H1 (cell line): ENCODE data around the gene PELO. TPM values are rescaled to one million over a fixed set of nuclear protein-coding genes. Genes with fewer than 3 reads are reported as not detected.

ENCODE experiments used
- CTCF ChIA-PET: fragments of 300-600 bp; sonication (Branson Sonifier 250); formaldehyde crosslinking; loops from one replicate; lab custom pipeline; 2021; ENCODE audit not compliant: partially characterized antibody; lab: Charles Lee
- POLR2A ChIA-PET: fragments of 300-600 bp; sonication (Branson Sonifier 250); formaldehyde crosslinking; loops from one replicate; lab custom pipeline; 2021; ENCODE audit warnings: inconsistent platforms; ENCODE audit not compliant: partially characterized antibody; lab: Charles Lee
- DNase-seq, 2 experiments: peaks; one replicate each; pipeline versions ENCODE4 v3.0.0 to v3.0.0-alpha.2; 2010 to 2022; ENCODE audit warnings: low spot score in 2 of 2, low read depth in 1 of 2, mixed read lengths in 1 of 2
- FAIRE-seq: peaks from 2 replicates; lab custom pipeline; 2011; peaks lifted over from hg19 to GRCh38; lab: Jason Lieb, UNC
- H2AFZ ChIP-seq: 2 replicates; pipeline ENCODE4 v1.8.1; 2012; ENCODE audit warnings: low read length, inconsistent platforms
- H2AK5ac ChIP-seq: 2 replicates; pipeline ENCODE4 v1.6.1; 2013; ENCODE audit warnings: low read depth, low read length
- H2BK120ac ChIP-seq: replicated peaks from 2 replicates; pipeline ENCODE3; 2013; ENCODE audit warnings: low read depth, low read length, inconsistent platforms
- H2BK12ac ChIP-seq: 2 replicates; pipeline ENCODE4 v1.6.1; 2013; ENCODE audit warnings: low read depth, low read length
- H2BK15ac ChIP-seq: 2 replicates; pipeline ENCODE4 v1.6.1; 2013; ENCODE audit warnings: low read length
- H2BK20ac ChIP-seq: 2 replicates; pipeline ENCODE4 v1.6.1; 2013; ENCODE audit warnings: low read length
- H2BK5ac ChIP-seq: 2 replicates; pipeline ENCODE4 v1.6.1; 2013; ENCODE audit warnings: low read depth, low read length
- H3K14ac ChIP-seq: 2 replicates; pipeline ENCODE4 v1.6.1; 2013; ENCODE audit warnings: inconsistent platforms; ENCODE audit not compliant: insufficient read length
- H3K18ac ChIP-seq: 2 replicates; pipeline ENCODE4 v1.6.1; 2013; ENCODE audit warnings: low read length; ENCODE audit errors: extremely low read depth
- H3K23ac ChIP-seq: 2 replicates; pipeline ENCODE4 v1.6.1; 2013; ENCODE audit warnings: inconsistent platforms; ENCODE audit not compliant: insufficient read length
- H3K23me2 ChIP-seq: 2 replicates; pipeline ENCODE4 v1.6.1; 2013; ENCODE audit warnings: low read depth, low read length
- H3K27ac ChIP-seq: 2 replicates; pipeline ENCODE4 v1.6.1; 2011; ENCODE audit warnings: low read depth, low read length, inconsistent platforms
- H3K27me3 ChIP-seq, 4 experiments: replicated peaks in 1 of 4; 1 replicate in 1 of 4; 2 replicates in 3 of 4; pipeline versions ENCODE4 v1.6.1 to v1.8.1; 2011 to 2013; ENCODE audit warnings: low read length in 3 of 4, mild to moderate bottlenecking in 3 of 4, inconsistent platforms in 2 of 4, mixed read lengths in 2 of 4, moderate library complexity in 1 of 4; ENCODE audit not compliant: control insufficient read depth in 3 of 4, insufficient read depth in 3 of 4; ENCODE audit errors: extremely low read depth in 1 of 4
- H3K36me3 ChIP-seq, 4 experiments: 2 replicates each; pipeline versions ENCODE4 v1.6.1 to v1.8.1; 2011 to 2013; ENCODE audit warnings: mild to moderate bottlenecking in 4 of 4, low read length in 3 of 4, moderate library complexity in 2 of 4, control low read depth in 1 of 4, inconsistent platforms in 1 of 4; ENCODE audit not compliant: insufficient read depth in 4 of 4, control insufficient read depth in 2 of 4
- H3K4ac ChIP-seq: replicated peaks from 2 replicates; pipeline ENCODE3; 2013; ENCODE audit warnings: low read length, low read depth, mixed read lengths, inconsistent platforms; ENCODE audit not compliant: insufficient read length
- H3K4me1 ChIP-seq, 4 experiments: replicated peaks in 1 of 4; 1 replicate in 1 of 4; 2 replicates in 3 of 4; pipeline versions ENCODE4 v1.6.1 to v1.8.1; 2011 to 2013; ENCODE audit warnings: low read length in 3 of 4, inconsistent platforms in 2 of 4, mixed read lengths in 1 of 4; ENCODE audit not compliant: insufficient read depth in 4 of 4, control insufficient read depth in 3 of 4
- H3K4me2 ChIP-seq, 2 experiments: 2 replicates each; pipeline versions ENCODE4 v1.6.1 to v1.8.1; 2011 to 2013; ENCODE audit warnings: low read depth in 2 of 2, low read length in 2 of 2, control low read depth in 1 of 2, inconsistent platforms in 1 of 2, mild to moderate bottlenecking in 1 of 2; ENCODE audit not compliant: insufficient read depth in 1 of 2
- H3K4me3 ChIP-seq, 4 experiments: fragments of 200-600, 300-600 bp in 1 of 4; sonication (generic), shearing (Covaris generic), sonication (Bioruptor Twin) in 1 of 4; 2 replicates each; pipeline versions ENCODE4 v1.5.1 to v1.8.1; 2011 to 2016; ENCODE audit warnings: low read length in 4 of 4, low read depth in 3 of 4, control low read depth in 2 of 4, inconsistent platforms in 2 of 4, mild to moderate bottlenecking in 2 of 4, mixed read lengths in 1 of 4, moderate library complexity in 1 of 4; ENCODE audit not compliant: insufficient read depth in 2 of 4; ENCODE audit errors: extremely low read depth in 1 of 4
- H3K56ac ChIP-seq: replicated peaks from 2 replicates; pipeline ENCODE3; 2013; ENCODE audit warnings: low read depth, mild to moderate bottlenecking, mixed read lengths, low read length, inconsistent platforms; ENCODE audit not compliant: insufficient read length
- H3K79me1 ChIP-seq: 2 replicates; pipeline ENCODE4 v1.6.1; 2013; ENCODE audit warnings: low read depth, low read length, control low read depth
- H3K79me2 ChIP-seq, 2 experiments: 2 replicates each; pipeline versions ENCODE4 v1.6.1 to v1.8.1; 2012 to 2013; ENCODE audit warnings: low read length in 2 of 2, mild to moderate bottlenecking in 2 of 2, inconsistent platforms in 1 of 2; ENCODE audit not compliant: insufficient read depth in 2 of 2, control insufficient read depth in 1 of 2
- H3K9ac ChIP-seq, 4 experiments: replicated peaks in 1 of 4; 1 replicate in 1 of 4; 2 replicates in 3 of 4; pipeline versions ENCODE4 v1.6.1 to v1.8.1; 2011 to 2013; ENCODE audit warnings: low read depth in 3 of 4, low read length in 3 of 4, control low read depth in 2 of 4, mild to moderate bottlenecking in 2 of 4, moderate library complexity in 2 of 4, inconsistent platforms in 1 of 4; ENCODE audit errors: extremely low read depth in 1 of 4
- H3K9me3 ChIP-seq, 2 experiments: 2 replicates each; pipeline versions ENCODE4 v1.6.1 to v1.8.1; 2012 to 2013; ENCODE audit warnings: mild to moderate bottlenecking in 2 of 2, moderate library complexity in 2 of 2, control low read depth in 1 of 2, inconsistent platforms in 1 of 2, low read depth in 1 of 2, low read length in 1 of 2, mixed read lengths in 1 of 2; ENCODE audit not compliant: insufficient read depth in 2 of 2
- H4K20me1 ChIP-seq, 2 experiments: replicated peaks in 1 of 2; 2 replicates each; pipeline versions ENCODE3 to v1.8.1; 2011 to 2013; ENCODE audit warnings: inconsistent platforms in 2 of 2, low read length in 2 of 2, mild to moderate bottlenecking in 1 of 2; ENCODE audit not compliant: insufficient read depth in 2 of 2, control insufficient read depth in 1 of 2
- H4K5ac ChIP-seq: 2 replicates; pipeline ENCODE4 v1.6.1; 2013; ENCODE audit warnings: low read length, low read depth, mixed read lengths, inconsistent platforms; ENCODE audit not compliant: insufficient read length
- H4K8ac ChIP-seq: 2 replicates; pipeline ENCODE4 v1.8.0; 2013; ENCODE audit warnings: mild to moderate bottlenecking, moderate library complexity, low read length, inconsistent platforms; ENCODE audit not compliant: insufficient read depth; ENCODE audit errors: extremely low read depth
- H4K91ac ChIP-seq: replicated peaks from 2 replicates; pipeline ENCODE3; 2013; ENCODE audit warnings: low read length, mixed read lengths, inconsistent platforms; ENCODE audit not compliant: insufficient read length
- ATF2 ChIP-seq: IDR thresholded peaks from 2 replicates; pipeline ENCODE4 v1.6.1; 2012; ENCODE audit warnings: low read length, inconsistent platforms
- BACH1 ChIP-seq: IDR thresholded peaks from 2 replicates; pipeline ENCODE4 v1.6.1; 2012; ENCODE audit warnings: low read length, improper control_type of control experiment
- CBX5 ChIP-seq: fragments of 300-800, 300-1000 bp; sonication (generic); IDR thresholded peaks from 2 replicates; pipeline ENCODE4 v1.7.1; 2016; ENCODE audit warnings: antibody characterized with exemption, low read length, low read depth
- CBX8 ChIP-seq: fragments of 300-800, 300-1000 bp; sonication (generic); IDR thresholded peaks from 2 replicates; pipeline ENCODE4 v1.7.1; 2016; ENCODE audit warnings: low read depth, low read length, borderline replicate concordance
- CHD1 ChIP-seq: IDR thresholded peaks from 2 replicates; pipeline ENCODE4 v1.6.1; 2012; ENCODE audit warnings: low read depth, low read length, improper control_type of control experiment
- CHD2 ChIP-seq: IDR thresholded peaks from 2 replicates; pipeline ENCODE4 v1.6.1; 2012; ENCODE audit warnings: low read length, improper control_type of control experiment
- GABPA ChIP-seq: IDR thresholded peaks from 2 replicates; pipeline ENCODE4 v1.6.1; 2011; ENCODE audit warnings: mild to moderate bottlenecking, low read length, moderate library complexity, borderline replicate concordance; ENCODE audit not compliant: insufficient read depth
- GTF2F1 ChIP-seq: IDR thresholded peaks from 2 replicates; pipeline ENCODE4 v1.6.1; 2012; ENCODE audit warnings: low read depth, low read length, improper control_type of control experiment, borderline replicate concordance
- NRF1 ChIP-seq: IDR thresholded peaks from 2 replicates; pipeline ENCODE4 v1.6.1; 2011; ENCODE audit warnings: mild to moderate bottlenecking, low read depth, low read length, improper control_type of control experiment
- PHF8 ChIP-seq: fragments of 200-600 bp; sonication (generic); conservative IDR thresholded peaks from 2 replicates; pipeline ENCODE4 v1.7.1; 2012; ENCODE audit warnings: low read depth, mild to moderate bottlenecking, inconsistent platforms, low read length, moderate library complexity
- RBBP5 ChIP-seq: IDR thresholded peaks from 2 replicates; pipeline ENCODE4 v1.7.1; 2012; ENCODE audit warnings: low read depth, mild to moderate bottlenecking, inconsistent platforms, low read length, moderate library complexity, borderline replicate concordance
- SIRT6 ChIP-seq: IDR thresholded peaks from one replicate; pipeline ENCODE4 v1.7.1; 2012; ENCODE audit warnings: low read length, inconsistent platforms
- TCF12 ChIP-seq: IDR thresholded peaks from 2 replicates; pipeline ENCODE4 v1.6.1; 2011; ENCODE audit warnings: low read depth, mild to moderate bottlenecking, low read length
- WGBS, 2 experiments: shearing (Covaris generic) in 1 of 2; methylation state at CpG; one replicate each; pipeline versions ENCODE4 v1.1.6 to v1.1.7; 2013 to 2015; ENCODE audit warnings: low lambda C conversion rate in 2 of 2, mixed read lengths in 2 of 2, inconsistent platforms in 1 of 2, low coverage in 1 of 2, missing lambda C conversion rate in 1 of 2; ENCODE audit not compliant: insufficient replicate concordance in 2 of 2, insufficient coverage in 1 of 2, insufficient read length in 1 of 2; ENCODE audit errors: extremely low coverage in 1 of 2, missing lambda C conversion rate in 1 of 2; 5-methylcytosine and 5-hydroxymethylcytosine counted together
- polyA plus RNA-seq, 7 experiments: library from polyadenylated mRNA; depleted of rRNA in 3 of 7; stranded (reverse) in 5 of 7; unstranded in 2 of 7; fragments of >200 nt in 5 of 7; fragments of 200-250 nt in 2 of 7; gene quantifications; 1 replicate in 5 of 7; 2 replicates in 1 of 7; 4 replicates in 1 of 7; pipeline versions ENCODE4 v1.2.1 to v1.2.3, GENCODE V29; 2011 to 2013; ENCODE audit warnings: missing spikeins in 2 of 7, mixed read lengths in 2 of 7
- total RNA-seq: library from RNA; stranded (reverse); fragmentation: NEBNext Ultra II Directional; extraction: Animal tissue kit (Norgen Biotek cat#: 25700); gene quantifications from 2 replicates; pipeline ENCODE4 v1.2.1, GENCODE V29; 2021

Gene PELO
- total and polyA plus RNA-seq, 2 of the 8 experiments (the other 6 are each of a cell fraction or from before 2014, with no cell fraction given), result 10.8 to 18.5 TPM

GRCh38 chr5:52804387-52804791 is 16.7 kb downstream of the PELO start:
- no peak overlapping the region for H3K27ac ChIP-seq
- no peak overlapping the region for H2BK120ac ChIP-seq
- H3K4ac ChIP-seq, result no peak overlapping the region
- no peak overlapping the region for H2BK5ac ChIP-seq
- WGBS, 2 experiments, result 60% methylated on average over 2 of the region's 2 CpGs; no CpG with 5 or more reads in 1 of the 2 experiments
- H3K4me3 ChIP-seq, result no peak overlapping the region
- peaks cover 6 to 8% of the 10 kb centered on the region in 2 experiments for H4K20me1 ChIP-seq
- H3K9ac ChIP-seq, result no peak overlapping the region
- FAIRE-seq, result no peak
- H4K5ac ChIP-seq, result no peak overlapping the region
- no peak overlapping the region for H4K91ac ChIP-seq
- H2BK12ac ChIP-seq, result no peak overlapping the region
- no peak overlapping the region for H3K4me2 ChIP-seq
- TF ChIP-seq RBBP5 (no peak), ATF2 (no peak), GABPA (no peak), CBX5 (no peak), CHD2 (no peak), CHD1 (no peak), TCF12 (no peak), PHF8 (no peak), CBX8 (no peak), BACH1 (no peak), NRF1 (no peak), GTF2F1 (no peak), SIRT6 (no peak)
- peaks cover 17% of the 10 kb centered on the region for H3K23me2 ChIP-seq
- H3K18ac ChIP-seq, result no peak overlapping the region
- POLR2A ChIA-PET, result no interaction called here
- no peak overlapping the region for H2AK5ac ChIP-seq
- DNase-seq, result no peak
- no peak overlapping the region for H2BK15ac ChIP-seq
- H3K56ac ChIP-seq, result no peak overlapping the region
- H3K79me1 ChIP-seq, result peaks cover 3% of the 10 kb centered on the region
- H3K14ac ChIP-seq, result no peak overlapping the region
- H2BK20ac ChIP-seq, result no peak overlapping the region
- H3K79me2 ChIP-seq, result peaks cover 0 to 47% of the 10 kb centered on the region in 2 experiments; a peak in 3 of 4 replicates
- no peak overlapping the region for H2AFZ ChIP-seq
- no peak overlapping the region for H4K8ac ChIP-seq
- peaks cover 0 to 14% (median 3%) of the 10 kb centered on the region in 4 experiments; a peak in 2 of 8 replicates for H3K36me3 ChIP-seq
- H3K23ac ChIP-seq, result no peak overlapping the region
- H3K4me1 ChIP-seq, result peaks cover 0 to 7% (median 4%) of the 10 kb centered on the region in 4 experiments; a peak in 4 of 7 replicates
- no peaks in the 10 kb centered on the region for H3K27me3 ChIP-seq
- CTCF ChIA-PET, result no interaction called here
- H3K9me3 ChIP-seq, result no peaks in the 10 kb centered on the region
